Smooth muscle cell (in vitro differentiated cells): ENCODE data around the gene CHD5. TPM values are rescaled to one million over a fixed set of nuclear protein-coding genes. Genes with fewer than 3 reads are reported as not detected.

Experiments used
- DNase-seq: peaks from one replicate; lab custom pipeline; 2025; ENCODE audit not compliant: unreplicated experiment; lab: John Stamatoyannopoulos, UW
- H2AFZ ChIP-seq: fragments of 200-600 bp; sonication (generic); 2 replicates; pipeline ENCODE4 v1.6.0; 2016; ENCODE audit warnings: antibody characterized with exemption, low read depth, mild to moderate bottlenecking
- H3F3A ChIP-seq: fragments of 200-600 bp; sonication (generic); 2 replicates; pipeline ENCODE4 v1.6.0; 2017; ENCODE audit warnings: antibody characterized with exemption, low read depth
- H3K27ac ChIP-seq: fragments of 200-600 bp; sonication (generic); 2 replicates; pipeline ENCODE4 v1.5.1; 2016; ENCODE audit warnings: low read depth, mild to moderate bottlenecking
- H3K27me3 ChIP-seq: fragments of 200-600 bp; sonication (generic); 2 replicates; pipeline ENCODE4 v1.6.1; 2016; ENCODE audit warnings: low read depth, mild to moderate bottlenecking
- H3K36me3 ChIP-seq: fragments of 200-600 bp; sonication (generic); 2 replicates; pipeline ENCODE4 v1.5.1; 2016; ENCODE audit warnings: low read depth
- H3K4me1 ChIP-seq: fragments of 200-600 bp; sonication (generic); 2 replicates; pipeline ENCODE4 v1.5.1; 2016; ENCODE audit warnings: low read depth
- H3K4me2 ChIP-seq: fragments of 200-600 bp; sonication (generic); 2 replicates; pipeline ENCODE4 v1.6.0; 2016; ENCODE audit warnings: mild to moderate bottlenecking
- H3K4me3 ChIP-seq: fragments of 200-600 bp; sonication (generic); 2 replicates; pipeline ENCODE4 v1.5.1; 2016; ENCODE audit warnings: mild to moderate bottlenecking
- H3K79me2 ChIP-seq: fragments of 200-600 bp; sonication (generic); 2 replicates; pipeline ENCODE4 v1.6.0; 2016; ENCODE audit warnings: low read depth, mild to moderate bottlenecking
- H3K9ac ChIP-seq: fragments of 200-600 bp; sonication (generic); 2 replicates; pipeline ENCODE4 v1.6.0; 2016; ENCODE audit warnings: low read depth
- H3K9me3 ChIP-seq: fragments of 200-600 bp; sonication (generic); replicated peaks from 2 replicates; pipeline ENCODE4 v1.5.1; 2016; ENCODE audit warnings: low read depth
- H4K20me1 ChIP-seq: fragments of 200-600 bp; sonication (generic); 2 replicates; pipeline ENCODE4 v1.6.0; 2016; ENCODE audit warnings: low read depth
- CTCF ChIP-seq: fragments of 200-600 bp; sonication (generic); IDR thresholded peaks from 2 replicates; pipeline ENCODE4 v1.5.1; 2017; ENCODE audit warnings: borderline replicate concordance, mild to moderate bottlenecking, antibody characterized with exemption; ENCODE audit not compliant: insufficient read depth, poor library complexity, severe bottlenecking
- WGBS: methylation state at CpG from one replicate; pipeline ENCODE4 v1.1.7; 2016; ENCODE audit warnings: low lambda C conversion rate; 5-methylcytosine and 5-hydroxymethylcytosine counted together
- polyA plus RNA-seq: library from polyadenylated mRNA; unstranded; fragments of >200 nt; fragmentation: Nextera tagmentation; extraction: Ambion mirVana; gene quantifications from 2 replicates; pipeline ENCODE4 v1.2.1, GENCODE V29; 2016
- total RNA-seq: library from RNA; depleted of rRNA; stranded (reverse); fragments of >200 nt; gene quantifications from 2 replicates; pipeline ENCODE4 v1.2.3, GENCODE V29; 2014

Gene CHD5
- 0.40 TPM in 2 replicates for total RNA-seq
- polyA plus RNA-seq = not detected in 2 replicates

- peaks cover 6% of the 10 kb centered on the region for H3K4me1 ChIP-seq
- H4K20me1 ChIP-seq = peaks cover 66% of the 10 kb centered on the region
- peak within 1 kb of the TSS; percentile 67 for H3K4me2 ChIP-seq
- peaks cover 65% of the 10 kb centered on the region for H3K27me3 ChIP-seq
- H3K9ac ChIP-seq = no peak within 1 kb of the TSS
- H3K9me3 ChIP-seq = no peaks in the 10 kb centered on the region
- TF ChIP-seq CTCF = no peak
- 5% methylated on average over 34 of the region's 57 CpGs for WGBS
- peaks cover 6% of the 10 kb centered on the region for H3F3A ChIP-seq
- DNase-seq = no peak
- no peak within 1 kb of the TSS for H3K27ac ChIP-seq
- H3K79me2 ChIP-seq = no peaks in the 10 kb centered on the region
- H3K36me3 ChIP-seq = no peaks in the 10 kb centered on the region
- no peak within 1 kb of the TSS for H3K4me3 ChIP-seq
- H2AFZ ChIP-seq = no peak within 1 kb of the TSS
Observed at GRCh38 chr1:6180268-6180706, at the start of gene CHD5. CHD5 (minus strand) TSS chr1:6180321; CDS start chr1:6180023, 298 bp downstream.

DNA sequence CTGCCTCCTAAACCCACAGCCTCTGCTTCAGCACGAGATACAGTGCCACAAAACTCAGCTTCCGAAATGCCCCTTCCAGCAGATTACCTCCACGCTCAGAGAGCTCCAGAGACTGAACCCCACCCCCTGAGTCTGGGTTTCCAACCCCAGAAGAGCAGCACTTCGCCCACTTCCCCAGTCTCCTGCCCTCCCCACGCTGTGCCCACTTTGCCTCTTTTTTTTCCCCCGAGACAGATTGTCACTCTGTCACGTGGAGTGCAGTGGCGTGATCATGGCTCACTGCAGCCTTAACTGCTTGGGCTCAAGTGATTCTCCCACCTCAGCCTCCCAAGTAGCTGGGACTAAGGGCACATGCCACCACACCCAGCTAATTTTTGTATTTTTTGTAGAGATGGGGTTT is 45.5 kb upstream of the CHD5 start:
- no peak overlapping the region for H3K9ac ChIP-seq
- 94% methylated on average over 8 of the region's 8 CpGs for WGBS
- no peaks in the 10 kb centered on the region for H3F3A ChIP-seq
- H2AFZ ChIP-seq = no peak overlapping the region
- no peak for DNase-seq
- H3K4me3 ChIP-seq = no peak overlapping the region
- H4K20me1 ChIP-seq = peaks cover 12% of the 10 kb centered on the region
- H3K79me2 ChIP-seq = no peaks in the 10 kb centered on the region
- TF ChIP-seq CTCF = no peak
- no peak overlapping the region for H3K4me2 ChIP-seq
- H3K4me1 ChIP-seq = no peaks in the 10 kb centered on the region
- no peak overlapping the region for H3K27ac ChIP-seq
- no peaks in the 10 kb centered on the region for H3K36me3 ChIP-seq
- no peaks in the 10 kb centered on the region for H3K9me3 ChIP-seq
- H3K27me3 ChIP-seq = no peaks in the 10 kb centered on the region

DNA sequence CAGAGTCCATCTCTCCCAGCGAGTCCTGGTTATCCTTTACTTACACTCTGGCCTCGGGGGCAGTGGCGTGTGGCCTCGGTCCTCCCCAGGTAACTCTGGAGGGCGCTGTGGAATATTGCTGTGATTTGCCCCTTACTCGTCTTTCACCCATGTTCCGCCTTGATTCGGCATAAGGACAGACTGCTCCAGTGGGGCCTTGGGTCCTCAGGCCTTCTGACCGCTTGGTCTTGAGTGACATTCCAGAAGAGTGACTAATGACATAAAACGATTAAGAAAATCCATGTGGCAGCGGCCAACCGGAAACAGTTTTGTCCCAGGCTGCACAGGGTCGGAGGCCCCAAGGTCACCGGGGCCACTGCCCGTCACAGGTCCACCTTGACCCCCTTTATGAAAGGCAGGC is 44.6 kb upstream of the CHD5 start:
- DNase-seq = no peak
- WGBS = 74% methylated on average over 15 of the region's 15 CpGs
- Histone ChIP-seq H2AFZ (no peak overlapping the region), H3K79me2 (no peaks in the 10 kb centered on the region), H3F3A (no peaks in the 10 kb centered on the region), H3K27me3 (no peaks in the 10 kb centered on the region), H3K36me3 (no peaks in the 10 kb centered on the region), H3K4me3 (no peak overlapping the region), H3K4me2 (no peak overlapping the region), H3K4me1 (no peaks in the 10 kb centered on the region), H4K20me1 (peaks cover 12% of the 10 kb centered on the region), H3K9ac (no peak overlapping the region), H3K27ac (no peak overlapping the region), H3K9me3 (no peaks in the 10 kb centered on the region)
- TF ChIP-seq CTCF = no peak

GRCh38 chr1:6223617-6224016 is 43.5 kb upstream of the CHD5 start:
- Histone ChIP-seq H3K27me3 (no peaks in the 10 kb centered on the region), H3K79me2 (no peaks in the 10 kb centered on the region), H3K9ac (no peak overlapping the region), H3K9me3 (no peaks in the 10 kb centered on the region), H3K36me3 (no peaks in the 10 kb centered on the region), H2AFZ (no peak overlapping the region), H3K27ac (no peak overlapping the region), H3K4me3 (no peak overlapping the region), H3K4me1 (no peaks in the 10 kb centered on the region), H3F3A (no peaks in the 10 kb centered on the region), H4K20me1 (peaks cover 12% of the 10 kb centered on the region), H3K4me2 (no peak overlapping the region)
- no peak for DNase-seq
- TF ChIP-seq CTCF = no peak
- WGBS = 97% methylated on average over 13 of the region's 13 CpGs
